Measurements from ENCODE around the gene SH3GLB1.
"Not testable (repeated sequence)": the region's sequence is repeated elsewhere in the genome, so short reads cannot be mapped to it uniquely, and the experiment has no call there.

Gene SH3GLB1

DNA sequence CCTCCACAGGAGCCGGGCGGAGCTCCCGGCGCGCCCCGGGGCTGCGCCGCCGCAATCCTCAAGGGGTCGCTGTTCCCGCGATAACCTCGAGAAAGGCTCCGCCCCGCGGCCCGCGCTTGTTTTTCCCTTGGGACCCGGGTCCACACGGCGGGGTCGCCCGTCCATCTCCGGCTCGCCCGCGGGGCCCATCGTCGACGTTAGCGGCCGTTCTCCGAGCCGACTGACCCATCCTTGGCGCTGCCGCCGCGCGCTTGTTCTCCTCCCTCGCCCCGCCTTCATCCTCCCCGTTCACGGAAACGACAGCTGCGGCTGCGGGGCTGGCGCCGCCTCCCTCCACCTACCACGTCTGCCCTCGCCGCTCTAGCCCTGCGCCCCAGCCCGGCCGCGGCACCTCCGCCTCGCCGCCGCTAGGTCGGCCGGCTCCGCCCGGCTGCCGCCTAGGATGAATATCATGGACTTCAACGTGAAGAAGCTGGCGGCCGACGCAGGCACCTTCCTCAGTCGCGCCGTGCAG is at the start of gene SH3GLB1:
Gene SH3GLB1 (plus strand): TSS at position 119 of the 514 bp plus-strand sequence. CDS start 324 bp downstream, at position 443.
- peak; percentile 90 for DNase-seq

DNA sequence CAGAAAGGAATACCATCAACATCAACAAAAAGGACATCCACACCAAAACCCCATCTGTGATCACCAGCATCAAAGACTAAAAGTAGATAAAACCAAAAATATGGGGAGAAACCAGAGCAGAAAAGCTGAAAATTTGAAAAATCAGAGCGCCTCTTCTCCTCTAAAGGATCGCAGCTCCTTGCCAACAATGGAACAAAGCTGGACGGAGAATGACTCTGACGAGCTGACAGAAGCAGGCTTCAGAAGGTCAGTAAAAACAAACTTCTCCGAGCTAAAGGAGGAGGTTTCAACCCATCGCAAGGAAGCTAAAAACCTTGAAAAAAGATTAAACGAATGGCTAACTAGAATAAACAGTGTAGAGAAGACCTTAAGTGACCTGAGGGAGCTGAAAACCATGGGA is 46.0 kb upstream of the SH3GLB1 start:
- not testable (repeated sequence) for DNase-seq

DNA sequence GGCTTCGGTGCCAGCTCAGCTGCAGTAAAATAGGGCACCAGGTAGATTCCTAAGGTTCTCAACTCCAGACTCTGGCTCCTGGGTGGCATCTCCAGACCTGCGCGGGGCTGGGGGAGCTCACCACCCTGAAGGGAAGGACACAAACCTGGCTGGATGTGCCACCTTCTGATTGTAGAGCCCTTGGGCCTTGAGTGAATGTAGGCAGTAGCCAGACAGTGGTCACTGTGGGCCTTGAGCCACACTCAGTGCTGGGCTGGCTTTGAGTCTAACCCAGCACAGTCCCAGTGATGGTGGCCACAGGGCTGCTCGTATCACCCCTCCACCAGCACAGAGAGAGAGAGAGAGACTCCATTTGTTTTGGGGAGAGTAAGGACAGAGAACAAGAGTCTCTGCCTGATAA is 38.0 kb upstream of the SH3GLB1 start:
- DNase-seq, result no peak

DNA sequence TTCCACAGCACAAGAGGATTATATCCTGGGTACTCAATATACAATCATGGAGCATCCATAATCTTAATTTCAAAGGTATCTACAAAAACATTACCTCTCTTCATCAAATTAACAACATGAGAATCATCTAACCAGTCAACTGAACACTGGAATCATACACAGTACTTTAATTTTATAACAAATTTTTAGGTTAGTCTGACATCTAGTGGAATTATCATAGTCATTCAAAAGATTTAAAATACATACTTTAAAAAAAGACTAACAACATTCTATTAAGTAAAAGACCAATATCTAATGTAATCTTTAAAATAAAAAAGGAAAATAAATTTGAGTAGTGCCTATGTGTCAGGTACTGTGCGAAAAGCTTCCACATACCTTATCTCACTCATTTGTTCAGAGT is 16.8 kb upstream of the SH3GLB1 start:
- peak; percentile 42 for DNase-seq

DNA sequence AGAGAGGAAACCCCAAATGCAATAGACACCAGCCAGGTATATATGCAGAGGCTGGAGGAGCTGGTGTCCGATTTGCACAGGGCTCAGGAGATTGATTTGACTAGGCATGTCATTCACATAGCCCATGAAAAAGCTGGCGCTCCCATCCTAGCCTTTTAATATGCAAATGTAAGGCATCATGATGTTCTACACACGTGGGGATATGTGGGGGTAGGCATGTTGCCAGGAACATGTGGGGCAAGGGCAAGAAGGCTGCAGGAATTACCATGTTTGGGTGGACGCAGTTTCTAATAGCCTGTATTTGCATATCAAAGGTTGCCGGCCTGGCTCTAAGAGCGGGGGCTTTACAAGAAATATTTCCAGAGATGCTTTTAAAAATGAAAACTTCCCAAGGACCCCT is 11.7 kb upstream of the SH3GLB1 start:
- DNase-seq, result no peak

DNA sequence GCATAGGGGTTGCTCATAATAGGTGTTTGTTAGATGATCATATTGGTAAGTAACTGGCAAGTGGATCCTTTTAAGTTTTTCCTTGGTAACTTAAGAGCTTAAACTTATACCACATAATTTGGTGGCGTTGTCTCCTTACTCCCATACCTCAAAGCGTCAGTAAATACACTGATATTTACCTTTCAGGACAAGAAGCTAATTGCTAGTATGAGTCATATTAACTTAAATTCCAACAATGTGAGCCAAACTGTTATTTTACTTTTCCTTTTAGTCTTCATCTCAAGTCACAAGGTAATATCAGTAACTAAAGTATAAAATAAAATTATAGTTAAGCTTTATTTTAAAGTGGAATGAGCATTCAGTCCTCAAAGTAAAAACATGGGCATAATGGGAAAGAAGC is 9.0 kb upstream of the SH3GLB1 start:
- no peak for DNase-seq

DNA sequence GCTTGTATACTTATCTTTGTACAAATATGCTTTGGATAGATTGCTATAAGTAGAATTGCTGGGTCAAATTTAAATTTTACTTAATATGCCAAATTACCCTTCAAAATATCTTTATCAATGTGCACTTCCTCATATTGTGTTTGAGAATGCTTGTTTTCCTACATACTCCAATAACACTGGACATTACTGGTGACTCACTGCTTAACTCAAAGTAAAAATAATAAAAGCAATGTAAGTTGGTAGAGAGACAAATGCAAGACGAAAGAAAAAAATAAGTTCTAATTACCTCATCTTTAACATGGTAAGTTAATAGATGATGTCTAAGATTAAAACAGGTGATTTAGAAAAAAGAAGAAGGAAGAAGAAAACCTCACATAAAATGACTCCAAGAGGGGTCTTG is 7.9 kb upstream of the SH3GLB1 start:
- DNase-seq, result no peak

DNA sequence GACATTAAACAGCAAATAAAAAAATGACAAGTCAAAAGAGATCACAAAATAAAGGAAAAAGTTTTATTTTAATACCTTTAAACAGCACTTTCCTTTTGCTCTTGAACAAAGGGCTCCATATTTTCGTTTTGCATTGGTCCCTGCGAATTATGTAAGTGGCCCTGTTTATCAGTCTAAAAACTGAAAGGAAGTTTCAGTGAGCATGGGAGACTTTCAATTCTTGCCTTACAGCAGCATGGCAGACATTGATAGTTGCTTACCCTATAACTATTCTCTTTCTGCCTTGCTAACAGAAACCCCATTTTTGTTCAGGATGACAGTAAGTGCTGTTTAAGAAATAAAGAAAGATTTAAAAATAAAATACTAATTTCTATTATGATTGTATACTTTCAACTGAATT is 5.2 kb upstream of the SH3GLB1 start:
- no peak for DNase-seq

DNA sequence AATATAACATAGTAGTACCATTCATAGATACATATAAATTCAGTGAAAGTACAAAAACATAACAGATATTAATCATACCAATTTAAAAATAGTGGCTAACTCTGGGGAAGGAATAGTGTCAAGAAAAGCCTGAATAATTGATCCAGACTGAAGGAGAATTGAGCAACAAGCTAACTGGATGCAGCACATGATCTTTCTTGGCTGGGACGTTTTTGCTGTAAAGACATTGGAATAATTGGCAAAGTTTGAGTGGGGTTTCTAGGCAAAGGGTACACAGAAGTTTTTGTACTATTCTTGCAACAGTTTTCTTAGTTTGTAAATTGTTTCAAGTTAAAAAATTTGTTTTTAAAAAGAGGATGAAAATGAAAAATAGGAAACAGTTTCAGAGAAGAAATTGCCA is 2.6 kb upstream of the SH3GLB1 start:
- no peak for DNase-seq

DNA sequence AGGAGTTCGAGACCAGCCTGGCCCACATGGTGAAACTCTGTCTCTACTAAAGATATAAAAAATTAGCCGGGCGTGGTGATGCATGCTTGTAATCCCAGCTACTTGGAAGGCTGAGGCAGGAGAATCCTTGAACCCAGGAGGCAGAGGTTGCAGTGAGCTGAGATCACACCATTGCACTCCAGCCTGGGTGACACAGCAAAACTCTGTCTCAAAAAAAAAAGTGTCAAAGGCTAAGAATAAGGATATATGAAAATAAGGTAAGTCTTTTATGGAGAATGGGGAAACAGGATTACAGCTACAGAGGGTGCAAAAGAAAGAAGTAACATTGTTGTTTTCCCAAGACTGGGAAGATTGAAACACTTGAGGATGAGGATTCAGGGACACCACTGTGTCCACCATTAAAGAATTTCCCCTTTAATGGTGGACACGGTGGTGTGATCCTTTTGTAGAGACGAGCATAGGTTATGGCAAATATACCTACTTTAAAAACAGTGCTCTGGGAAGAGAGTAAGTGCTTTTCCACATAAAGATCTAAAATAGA is 1.4 kb upstream of the SH3GLB1 start:
- not testable (repeated sequence) for DNase-seq

DNA sequence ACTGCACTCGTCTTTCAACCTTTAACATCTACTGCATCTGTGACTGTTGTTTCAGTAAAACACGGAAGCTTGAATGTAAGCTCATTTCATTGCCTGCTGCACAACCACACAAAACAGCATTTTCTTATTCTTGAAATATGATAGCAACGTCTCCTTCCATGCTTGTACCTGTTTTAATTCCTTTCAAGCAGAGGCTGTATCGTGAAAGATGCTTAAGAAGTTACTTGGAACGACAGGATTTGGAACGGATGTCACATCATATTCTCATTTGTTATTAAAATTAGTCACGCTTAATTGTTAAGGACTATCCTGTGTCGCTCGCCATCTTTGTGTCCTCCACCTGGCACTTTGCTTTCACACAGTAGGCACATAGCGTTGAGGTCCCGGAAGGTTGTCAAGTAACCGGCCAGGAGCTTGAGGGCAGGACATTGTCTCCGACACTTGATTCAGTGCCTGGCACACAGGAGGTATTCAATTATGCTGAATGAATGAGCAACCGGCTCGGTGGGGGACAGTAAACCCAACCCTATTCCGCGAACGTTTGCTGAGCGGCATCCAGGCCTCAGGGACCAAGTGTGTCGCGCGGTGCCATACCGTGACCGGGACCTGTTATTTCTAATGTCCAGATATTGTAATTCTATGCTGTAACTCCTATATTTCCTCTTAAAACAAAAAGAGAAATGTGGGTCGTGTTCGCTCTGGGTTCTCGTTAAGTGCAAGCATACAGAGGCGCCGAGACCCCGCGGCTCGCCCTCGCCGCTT is 499 bp upstream of the SH3GLB1 start:
- DNase-seq, result no peak

DNA sequence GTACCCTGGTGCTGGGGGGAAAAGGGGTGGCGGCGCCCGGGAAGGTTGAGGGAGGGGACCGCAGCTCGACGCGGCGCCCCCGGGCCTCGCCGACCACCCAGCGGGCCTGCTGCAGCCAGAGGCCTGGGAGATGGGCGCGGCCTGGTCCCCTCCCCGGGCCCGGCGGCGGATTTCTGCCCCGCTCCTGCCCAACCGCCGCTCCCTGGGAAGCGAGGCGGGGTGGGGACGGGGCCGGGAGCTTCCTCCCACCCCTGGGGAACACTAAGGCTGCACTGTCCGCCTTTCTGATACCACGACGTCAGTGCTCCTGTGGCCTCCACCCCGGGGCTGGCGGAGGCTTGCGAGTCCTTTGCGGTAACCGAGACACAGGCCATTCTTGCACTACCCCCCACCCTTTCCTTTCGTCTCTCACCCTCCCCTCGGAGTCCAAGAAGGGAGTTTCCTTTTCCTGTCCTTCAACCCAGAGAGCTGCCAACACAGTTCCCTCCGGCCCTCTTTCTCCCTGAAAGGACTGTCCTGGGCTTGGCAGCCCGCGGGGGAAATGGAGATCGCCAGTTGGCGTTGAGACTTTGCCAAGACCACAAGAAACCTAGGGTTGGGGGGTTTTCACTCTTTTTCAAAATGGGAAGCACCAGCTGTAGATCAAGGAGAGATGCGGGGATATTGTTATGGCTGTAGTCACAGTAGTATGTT is 742 bp downstream of the SH3GLB1 start:
- peak; percentile 48 for DNase-seq

DNA sequence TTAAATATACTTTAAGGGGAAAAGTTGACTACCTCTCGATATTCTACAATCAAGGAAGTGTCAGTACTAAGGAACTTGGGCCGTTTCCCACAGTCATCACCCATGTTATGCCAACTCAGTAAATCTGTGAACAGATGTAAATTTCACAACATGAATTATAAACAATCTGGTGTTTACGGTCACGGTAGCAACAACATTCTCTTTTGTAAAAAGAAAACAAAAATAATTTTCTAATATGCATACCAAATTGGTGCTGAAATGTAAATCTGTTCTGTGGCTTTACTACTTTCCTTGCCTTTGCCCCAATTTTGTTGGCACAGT is 1.2 kb downstream of the SH3GLB1 start:
- peak; percentile 19 for DNase-seq

DNA sequence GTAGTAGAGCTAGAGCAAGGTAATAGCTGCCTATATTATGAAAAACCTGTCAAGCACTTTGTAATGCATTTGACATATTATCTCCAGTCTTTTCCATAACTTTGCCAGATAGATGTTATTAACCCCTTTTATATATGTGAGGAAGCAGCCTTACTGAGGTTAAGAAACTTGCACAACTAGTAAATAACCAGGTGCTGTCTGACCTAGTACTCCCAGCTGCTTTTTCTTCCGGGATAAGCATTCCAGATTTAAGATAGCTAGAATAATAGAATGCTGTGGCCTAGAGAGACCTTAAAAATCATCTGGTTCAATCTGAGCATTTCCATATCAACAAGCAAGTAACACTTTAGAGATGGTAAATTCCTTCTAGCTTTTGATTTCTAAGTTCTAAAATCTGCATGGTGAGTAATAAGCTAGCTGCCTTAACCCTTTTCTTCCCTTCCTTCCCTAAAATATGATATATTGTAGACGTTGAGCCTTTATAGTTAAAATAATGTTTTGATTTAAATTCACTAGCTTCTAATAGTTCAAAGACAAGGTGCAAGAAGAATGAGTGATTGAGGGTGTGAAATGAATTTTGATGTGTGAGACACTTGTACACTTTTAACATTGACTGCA is 1.8 kb downstream of the SH3GLB1 start:
- DNase-seq, result peak; percentile 15

DNA sequence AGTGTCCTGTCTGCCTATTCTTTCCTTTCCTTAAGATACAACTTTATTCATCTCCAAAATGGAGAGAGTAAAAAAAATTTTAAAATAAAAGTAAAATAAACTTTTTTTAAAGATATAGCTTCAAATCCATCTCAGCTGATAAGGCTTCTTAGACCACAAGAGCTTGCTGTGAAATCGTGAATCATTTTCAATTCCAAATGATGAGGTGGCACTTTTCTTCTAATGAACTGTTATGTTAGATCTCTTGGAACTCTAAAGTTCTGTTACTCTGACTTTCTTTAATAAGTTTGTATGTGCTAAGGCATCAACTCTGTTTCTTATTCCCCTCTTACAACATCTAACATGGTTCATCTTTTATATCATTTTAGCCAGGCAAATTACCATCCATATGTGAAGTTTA is 4.5 kb downstream of the SH3GLB1 start:
- peak; percentile 21 for DNase-seq

DNA sequence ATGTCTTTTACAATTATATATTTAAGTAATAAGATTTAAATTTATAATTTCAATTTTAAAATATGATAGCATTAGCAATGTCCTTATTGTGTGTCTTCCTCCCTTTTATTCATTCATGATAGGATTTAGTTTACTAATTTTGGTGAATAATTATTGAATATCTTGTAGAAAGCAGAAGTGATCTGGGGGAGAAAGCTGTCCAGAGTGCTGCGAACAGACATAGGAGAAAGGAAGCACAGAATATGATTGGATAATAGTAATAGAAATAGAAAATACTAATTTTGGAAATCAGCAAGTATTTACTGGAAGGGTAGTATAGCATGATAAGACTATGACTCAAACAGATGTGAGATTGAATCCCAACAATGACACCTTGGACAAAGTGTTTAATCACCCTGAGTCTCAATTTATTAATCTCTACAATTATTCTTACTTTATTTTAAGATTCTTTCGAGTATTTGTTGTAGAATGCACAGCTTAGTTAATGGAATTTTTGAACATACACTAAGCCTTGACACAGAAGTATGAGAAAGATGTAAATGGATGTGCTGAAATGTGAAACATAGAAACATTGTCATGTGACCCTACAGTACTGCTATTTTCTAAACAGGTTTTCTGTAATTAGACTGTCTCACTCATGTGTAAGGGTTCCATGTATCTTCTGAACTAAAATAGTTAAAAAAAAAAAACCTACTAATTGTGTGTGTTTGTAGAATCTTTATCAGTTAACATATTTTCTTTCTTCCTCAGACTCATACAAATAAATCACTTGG is 7.9 kb downstream of the SH3GLB1 start:
- no peak for DNase-seq

DNA sequence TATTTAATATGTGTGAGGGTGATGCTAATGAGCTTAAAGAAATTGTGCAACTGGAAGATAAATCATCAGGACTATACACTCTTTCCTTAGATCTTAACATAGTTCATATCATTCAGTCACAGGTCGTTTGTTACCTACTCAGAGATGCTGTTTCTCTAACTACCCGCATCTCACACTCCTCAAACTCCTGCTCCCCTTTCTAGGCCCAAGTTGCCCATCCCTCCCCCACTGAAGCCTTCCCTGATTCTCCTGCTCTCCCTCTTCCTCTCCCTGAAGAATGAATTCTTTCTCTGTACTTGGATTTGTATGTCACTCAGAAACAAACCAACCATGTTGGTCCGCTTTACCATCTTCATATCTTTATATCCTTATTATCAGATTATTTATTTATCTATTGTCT is 9.1 kb downstream of the SH3GLB1 start:
- DNase-seq, result no peak

DNA sequence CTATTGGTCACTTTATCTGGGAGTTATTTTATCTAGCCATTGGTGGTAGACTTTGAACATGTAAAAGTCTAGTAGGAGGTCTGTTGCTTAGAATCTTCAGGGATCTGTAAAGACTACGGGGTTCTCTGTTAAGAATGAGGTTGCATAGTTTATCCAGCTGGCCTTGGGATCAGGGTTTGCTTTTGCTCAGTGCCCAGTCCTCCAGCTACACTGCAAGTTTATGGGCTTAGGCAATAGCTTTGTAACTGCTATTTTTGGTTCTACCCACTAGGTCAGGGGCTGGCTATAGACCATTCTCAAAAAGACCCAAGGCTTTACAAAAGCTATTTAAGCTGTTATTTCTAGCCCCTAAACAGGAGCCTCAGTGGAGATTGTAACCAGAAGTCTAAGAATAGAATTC is 9.8 kb downstream of the SH3GLB1 start:
- peak; percentile 7 for DNase-seq

DNA sequence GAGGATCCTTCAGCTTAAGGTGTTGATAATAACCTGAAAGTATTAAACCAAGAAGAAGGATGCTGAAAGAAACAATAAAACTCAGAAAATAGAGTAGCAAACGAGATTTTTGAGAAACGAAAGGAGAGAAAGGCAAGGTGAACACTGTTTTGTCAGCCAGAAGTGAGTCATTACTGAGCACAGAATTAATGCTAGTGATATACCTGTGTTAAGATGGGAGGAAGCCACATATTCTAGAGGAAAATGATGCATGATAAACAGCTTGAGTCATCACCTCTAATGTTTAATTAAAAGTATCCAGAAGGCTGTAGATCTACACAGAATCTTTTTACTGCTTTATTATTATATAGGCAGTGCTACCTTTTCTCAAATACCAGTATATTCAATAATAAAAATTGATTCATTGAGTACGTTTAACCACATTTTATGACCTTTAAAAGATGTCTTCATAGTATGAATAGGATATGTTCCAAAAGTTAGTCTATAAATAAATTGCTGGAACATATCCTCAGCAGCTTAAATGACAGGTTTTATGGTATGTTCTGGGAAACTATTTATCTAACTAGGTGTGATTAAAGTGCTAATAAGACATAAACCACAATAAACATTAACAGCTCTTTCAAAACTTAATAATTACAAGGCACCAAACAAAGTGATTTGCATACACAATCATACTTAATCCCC is 10.3 kb downstream of the SH3GLB1 start:
- DNase-seq, result no peak

DNA sequence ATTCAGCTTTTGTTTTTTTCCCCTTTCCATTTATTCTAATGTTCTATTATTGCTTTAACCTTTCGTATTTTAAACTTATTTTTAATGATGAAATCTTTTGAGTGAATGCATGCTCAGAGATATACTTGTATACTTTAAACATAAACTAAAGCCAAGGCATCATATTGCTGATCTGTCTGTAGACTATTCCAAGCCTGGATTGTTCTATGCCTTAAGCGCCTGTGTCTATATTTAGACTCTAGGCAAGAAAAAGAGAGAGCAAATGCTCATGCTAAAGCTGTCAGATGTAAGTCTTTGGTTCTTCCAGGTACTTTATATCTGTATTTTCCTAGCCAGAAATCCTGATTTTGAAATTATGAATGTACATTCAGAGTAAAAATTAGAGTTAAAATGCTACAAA is 14.4 kb downstream of the SH3GLB1 start:
- DNase-seq, result no peak

DNA sequence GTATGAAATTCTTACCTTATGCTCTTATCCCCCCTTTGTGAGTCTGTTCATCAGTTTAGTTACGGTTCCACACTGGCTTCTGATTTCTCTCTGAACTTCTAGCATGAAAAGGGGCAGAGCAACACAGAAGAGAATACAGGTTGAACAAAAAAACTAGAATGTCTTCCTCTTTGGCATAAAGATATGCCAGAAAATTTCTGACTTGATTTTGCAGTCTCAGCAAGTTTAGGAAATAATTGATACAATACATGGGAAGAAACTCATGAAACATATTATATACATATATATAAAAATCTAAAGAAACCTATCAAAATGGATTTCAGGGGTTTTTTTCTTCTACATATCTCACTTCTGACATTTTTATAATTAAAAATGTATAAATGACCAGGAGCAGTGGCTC is 27.0 kb downstream of the SH3GLB1 start:
- no peak for DNase-seq

DNA sequence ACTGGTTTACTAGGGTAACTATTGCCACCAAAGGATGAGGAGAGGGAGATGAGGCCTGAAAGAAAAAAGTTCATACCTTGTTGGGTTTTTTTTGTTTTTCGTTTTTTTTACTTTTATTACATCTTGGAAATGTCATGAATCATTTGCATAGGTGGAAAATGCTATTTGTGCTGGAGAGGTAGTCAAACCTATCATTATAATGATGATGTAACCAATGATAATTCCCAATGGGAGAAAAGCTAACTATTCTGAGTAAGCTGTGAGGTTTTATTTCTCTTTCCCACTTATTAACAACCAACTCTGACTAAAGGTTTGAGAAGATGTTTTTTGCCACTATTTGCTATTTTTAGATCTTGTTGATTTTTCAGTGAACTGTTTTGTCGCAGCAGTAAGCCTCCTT is 29.0 kb downstream of the SH3GLB1 start:
- DNase-seq, result no peak

Measured in HCEC 1CT (cell line).